Astrocyte (in vitro differentiated cells and primary cell): ENCODE data around the gene CCN6. TPM values are rescaled to one million over a fixed set of nuclear protein-coding genes. Genes with fewer than 3 reads are reported as not detected.

Experiments
- DNase-seq: peaks from one replicate; pipeline ENCODE4 v3.0.0-alpha.2; 2010; ENCODE audit warnings: low read depth
- FAIRE-seq: peaks from 2 replicates; lab custom pipeline; 2011; peaks lifted over from hg19 to GRCh38; lab: Jason Lieb, UNC
- H2AFZ ChIP-seq: 2 replicates; pipeline ENCODE4 v1.6.0; 2012; ENCODE audit warnings: low read depth, low read length, inconsistent platforms
- H3K27ac ChIP-seq: 2 replicates; pipeline ENCODE4 v1.5.1; 2011; ENCODE audit warnings: low read depth, low read length, inconsistent platforms
- H3K27me3 ChIP-seq: 2 replicates; pipeline ENCODE4 v1.6.0; 2011; ENCODE audit warnings: low read length, inconsistent platforms; ENCODE audit not compliant: insufficient read depth
- H3K36me3 ChIP-seq: 2 replicates; pipeline ENCODE4 v1.5.1; 2011; ENCODE audit warnings: low read length, inconsistent platforms; ENCODE audit not compliant: insufficient read depth
- H3K4me1 ChIP-seq: 2 replicates; pipeline ENCODE4 v1.5.1; 2011; ENCODE audit warnings: low read length, inconsistent platforms; ENCODE audit not compliant: insufficient read depth
- H3K4me2 ChIP-seq: 2 replicates; pipeline ENCODE4 v1.6.0; 2012; ENCODE audit warnings: low read length, inconsistent platforms
- H3K4me3 ChIP-seq: 2 replicates; pipeline ENCODE4 v1.5.1; 2011; ENCODE audit warnings: low read depth, mild to moderate bottlenecking, low read length, inconsistent platforms; ENCODE audit not compliant: insufficient read depth
- H3K79me2 ChIP-seq: 2 replicates; pipeline ENCODE4 v1.6.0; 2012; ENCODE audit warnings: mild to moderate bottlenecking, low read length, inconsistent platforms; ENCODE audit not compliant: insufficient read depth
- H3K9ac ChIP-seq: 2 replicates; pipeline ENCODE4 v1.6.0; 2012; ENCODE audit warnings: mild to moderate bottlenecking, low read length, inconsistent platforms
- H3K9me3 ChIP-seq: 2 replicates; pipeline ENCODE4 v1.5.1; 2012; ENCODE audit warnings: low read depth, mild to moderate bottlenecking, low read length, inconsistent platforms; ENCODE audit not compliant: insufficient read depth
- H4K20me1 ChIP-seq: 2 replicates; pipeline ENCODE4 v1.6.0; 2012; ENCODE audit warnings: low read length, inconsistent platforms; ENCODE audit not compliant: insufficient read depth
- H3K27ac Mint-ChIP-seq: one replicate; pipeline ENCODE4 v1.8.0; 2021; ENCODE audit warnings: mild to moderate bottlenecking, mixed read lengths; ENCODE audit not compliant: unreplicated experiment
- H3K27me3 Mint-ChIP-seq: one replicate; pipeline ENCODE4 v1.8.0; 2021; ENCODE audit warnings: low read depth, mixed read lengths; ENCODE audit not compliant: unreplicated experiment
- H3K36me3 Mint-ChIP-seq: one replicate; pipeline ENCODE4 v1.8.0; 2021; ENCODE audit warnings: low read depth, mixed read lengths; ENCODE audit not compliant: unreplicated experiment
- H3K4me1 Mint-ChIP-seq: one replicate; pipeline ENCODE4 v1.8.0; 2021; ENCODE audit warnings: low read depth, mixed read lengths; ENCODE audit not compliant: unreplicated experiment
- H3K4me3 Mint-ChIP-seq: one replicate; pipeline ENCODE4 v1.8.0; 2021; ENCODE audit warnings: mild to moderate bottlenecking, moderate library complexity, mixed read lengths; ENCODE audit not compliant: unreplicated experiment
- H3K9me3 Mint-ChIP-seq: one replicate; pipeline ENCODE4 v1.8.0; 2021; ENCODE audit warnings: mild to moderate bottlenecking, mixed read lengths; ENCODE audit not compliant: unreplicated experiment
- CTCF ChIP-seq: IDR thresholded peaks from 2 replicates; pipeline ENCODE4 v1.5.1; 2011; ENCODE audit warnings: low read depth, mild to moderate bottlenecking, inconsistent platforms, low read length, moderate library complexity; ENCODE audit not compliant: insufficient read depth
- EZH2 ChIP-seq: IDR thresholded peaks from 2 replicates; pipeline ENCODE4 v1.6.1; 2012; ENCODE audit warnings: mild to moderate bottlenecking, low read length, inconsistent platforms; ENCODE audit not compliant: insufficient read depth
- total RNA-seq: library from RNA; stranded (reverse); gene quantifications from 2 replicates; pipeline ENCODE4 v1.2.1, GENCODE V29; 2021

The CCN6 gene
- total RNA-seq, 1 donor from 2014 or later, result not detected

GRCh38 chr6:112037783-112038216, 16.1 kb upstream of the CCN6 start:
- no peaks in the 10 kb centered on the region for H3K9me3 Mint-ChIP-seq
- peak overlapping the region; percentile 94 for H3K27ac ChIP-seq
- TF ChIP-seq EZH2 (no peak), CTCF (no peak)
- peaks cover 31% of the 10 kb centered on the region for H3K4me1 ChIP-seq
- H4K20me1 ChIP-seq, result no peaks in the 10 kb centered on the region
- peak overlapping the region; percentile 84 for H3K9ac ChIP-seq
- no peaks in the 10 kb centered on the region for H3K36me3 Mint-ChIP-seq
- peak overlapping the region; percentile 77 for H2AFZ ChIP-seq
- no peak overlapping the region for H3K4me3 Mint-ChIP-seq
- H3K27ac Mint-ChIP-seq, result peak overlapping the region; percentile 21
- FAIRE-seq (peak; percentile 90), DNase-seq (peak; percentile 97)
- H3K9me3 ChIP-seq, result no peaks in the 10 kb centered on the region
- peak overlapping the region; percentile 42 for H3K4me3 ChIP-seq
- H3K79me2 ChIP-seq, result no peaks in the 10 kb centered on the region
- no peaks in the 10 kb centered on the region for H3K27me3 ChIP-seq
- peaks cover 27% of the 10 kb centered on the region for H3K4me1 Mint-ChIP-seq
- H3K27me3 Mint-ChIP-seq, result peaks cover 4% of the 10 kb centered on the region
- H3K4me2 ChIP-seq, result peak overlapping the region; percentile 81
- H3K36me3 ChIP-seq, result no peaks in the 10 kb centered on the region

- Histone ChIP-seq H3K9me3 (no peaks in the 10 kb centered on the region), H2AFZ (peak overlapping the region; percentile 77), H3K4me3 (peak overlapping the region; percentile 42), H3K9ac (peak overlapping the region; percentile 84), H4K20me1 (no peaks in the 10 kb centered on the region), H3K27me3 (no peaks in the 10 kb centered on the region), H3K36me3 (no peaks in the 10 kb centered on the region), H3K79me2 (no peaks in the 10 kb centered on the region), H3K27ac (peak overlapping the region; percentile 94), H3K4me1 (peaks cover 31% of the 10 kb centered on the region), H3K4me2 (peak overlapping the region; percentile 81)
- H3K27me3 Mint-ChIP-seq, result peaks cover 3% of the 10 kb centered on the region
- no peaks in the 10 kb centered on the region for H3K9me3 Mint-ChIP-seq
- H3K36me3 Mint-ChIP-seq, result no peaks in the 10 kb centered on the region
- FAIRE-seq (no peak), DNase-seq (no peak)
- H3K27ac Mint-ChIP-seq, result peak overlapping the region; percentile 21
- peaks cover 28% of the 10 kb centered on the region for H3K4me1 Mint-ChIP-seq
- H3K4me3 Mint-ChIP-seq, result no peak overlapping the region
- no peak for TF ChIP-seq CTCF
- no peak for TF ChIP-seq EZH2
Observed at GRCh38 chr6:112038268-112038667, 15.6 kb upstream of the CCN6 start.

GRCh38 chr6:112038756-112039430, 15.0 kb upstream of the CCN6 start:
- no peaks in the 10 kb centered on the region for H3K36me3 Mint-ChIP-seq
- H3K27ac ChIP-seq, result peak overlapping the region; percentile 94
- no peak overlapping the region for H3K4me3 Mint-ChIP-seq
- H3K27me3 Mint-ChIP-seq, result no peaks in the 10 kb centered on the region
- TF ChIP-seq EZH2 (no peak), CTCF (no peak)
- peak overlapping the region; percentile 84 for H3K9ac ChIP-seq
- H4K20me1 ChIP-seq, result no peaks in the 10 kb centered on the region
- DNase-seq (peak; percentile 55), FAIRE-seq (no peak)
- H2AFZ ChIP-seq, result no peak overlapping the region
- H3K4me1 ChIP-seq, result peaks cover 33% of the 10 kb centered on the region
- H3K9me3 Mint-ChIP-seq, result no peaks in the 10 kb centered on the region
- no peaks in the 10 kb centered on the region for H3K79me2 ChIP-seq
- H3K9me3 ChIP-seq, result no peaks in the 10 kb centered on the region
- no peaks in the 10 kb centered on the region for H3K27me3 ChIP-seq
- H3K4me2 ChIP-seq, result peak overlapping the region; percentile 81
- peaks cover 30% of the 10 kb centered on the region for H3K4me1 Mint-ChIP-seq
- peak overlapping the region; percentile 21 for H3K27ac Mint-ChIP-seq
- no peak overlapping the region for H3K4me3 ChIP-seq
- no peaks in the 10 kb centered on the region for H3K36me3 ChIP-seq
